IMR-90 (cell line): ENCODE measurements around the gene MYO7B. TPM values are rescaled to one million over a fixed set of nuclear protein-coding genes. Genes with fewer than 3 reads are reported as not detected.

Source experiments
- ATAC-seq: fragments of 200-7000 bp; cut with Tn5 transposase; 2 replicates; pipeline ENCODE4 v1.9.1; 2020; ENCODE audit warnings: low read depth, mild to moderate bottlenecking, moderate library complexity
- BruUV-seq: library from RNA; stranded (reverse); fragments of 400-500 nt; replicated peaks from 2 replicates; lab custom pipeline; 2021; lab: Mats Ljungman, UMichigan
- CTCF ChIA-PET: fragments of 300-600 bp; formaldehyde crosslinking; extraction: SDS; loops from one replicate; lab custom pipeline; 2021; ENCODE audit warnings: antibody characterized with exemption; lab: Yijun Ruan, JAX
- POLR2A ChIA-PET: fragments of 300-600 bp; sonication (Branson Sonifier 250); formaldehyde crosslinking; loops from one replicate; lab custom pipeline; 2022; ENCODE audit warnings: antibody characterized with exemption; ENCODE audit not compliant: unreplicated experiment; lab: Charles Lee
- DNase-seq: peaks from one replicate; pipeline ENCODE4 v3.0.0; 2013
- H2AFZ ChIP-seq: replicated peaks from 2 replicates; pipeline ENCODE3; 2013; ENCODE audit warnings: low read length, mild to moderate bottlenecking; ENCODE audit not compliant: poor library complexity
- H2AK5ac ChIP-seq: 2 replicates; pipeline ENCODE4 v1.6.1; 2013; ENCODE audit warnings: low read depth, low read length, inconsistent platforms
- H2AK9ac ChIP-seq: replicated peaks from 2 replicates; pipeline ENCODE3; 2013; ENCODE audit warnings: mild to moderate bottlenecking, low read depth, low read length, moderate library complexity; ENCODE audit not compliant: poor library complexity
- H2BK120ac ChIP-seq: 2 replicates; pipeline ENCODE4 v1.6.1; 2013; ENCODE audit warnings: low read depth, low read length, inconsistent platforms
- H2BK15ac ChIP-seq: 3 replicates; pipeline ENCODE4 v1.6.1; 2013; ENCODE audit warnings: low read depth, low read length, inconsistent platforms
- H2BK20ac ChIP-seq: 2 replicates; pipeline ENCODE4 v1.6.1; 2013; ENCODE audit warnings: low read depth, mild to moderate bottlenecking, inconsistent platforms, low read length, moderate library complexity
- H2BK5ac ChIP-seq: 2 replicates; pipeline ENCODE4 v1.6.1; 2013; ENCODE audit warnings: mild to moderate bottlenecking, low read depth, low read length, inconsistent platforms; ENCODE audit not compliant: poor library complexity, severe bottlenecking
- H3K14ac ChIP-seq: replicated peaks from 2 replicates; pipeline ENCODE4 v1.6.1; 2013; ENCODE audit warnings: low read depth, low read length, inconsistent platforms
- H3K18ac ChIP-seq: 2 replicates; pipeline ENCODE4 v1.6.1; 2013; ENCODE audit warnings: low read depth, low read length, control low read depth
- H3K23ac ChIP-seq: 2 replicates; pipeline ENCODE4 v1.6.1; 2013; ENCODE audit warnings: low read depth, low read length, inconsistent platforms
- H3K27ac ChIP-seq: 2 replicates; pipeline ENCODE4 v1.5.1; 2013; ENCODE audit warnings: mild to moderate bottlenecking, control low read depth, low read length; ENCODE audit not compliant: insufficient read depth
- H3K27me3 ChIP-seq: 2 replicates; pipeline ENCODE4 v1.6.1; 2013; ENCODE audit warnings: low read length; ENCODE audit not compliant: control insufficient read depth, insufficient read depth
- H3K36me3 ChIP-seq: 2 replicates; pipeline ENCODE4 v1.6.1; 2013; ENCODE audit warnings: low read length, mixed read lengths; ENCODE audit not compliant: control insufficient read depth, insufficient read depth
- H3K4ac ChIP-seq: 2 replicates; pipeline ENCODE4 v1.6.1; 2013; ENCODE audit warnings: low read depth, low read length, inconsistent platforms
- H3K4me1 ChIP-seq: 2 replicates; pipeline ENCODE4 v1.6.1; 2013; ENCODE audit warnings: low read length, mixed read lengths; ENCODE audit not compliant: control insufficient read depth, insufficient read depth
- H3K4me2 ChIP-seq: 2 replicates; pipeline ENCODE4 v1.6.1; 2013; ENCODE audit warnings: low read depth, mild to moderate bottlenecking, control low read depth, low read length, moderate library complexity
- H3K4me3 ChIP-seq: 2 replicates; pipeline ENCODE4 v1.5.1; 2013; ENCODE audit warnings: low read depth, mild to moderate bottlenecking, control low read depth, low read length, moderate library complexity; ENCODE audit not compliant: insufficient read depth
- H3K56ac ChIP-seq: 2 replicates; pipeline ENCODE4 v1.6.1; 2013; ENCODE audit warnings: low read length, inconsistent platforms; ENCODE audit not compliant: insufficient read depth; ENCODE audit errors: extremely low read depth
- H3K79me1 ChIP-seq, 2 experiments: 2 replicates each; pipeline ENCODE4 v1.6.1; 2013; ENCODE audit warnings: low read length in 2 of 2, inconsistent platforms in 1 of 2, low read depth in 1 of 2
- H3K9ac ChIP-seq: 2 replicates; pipeline ENCODE4 v1.6.1; 2013; ENCODE audit warnings: low read depth, low read length, control low read depth
- H3K9me1 ChIP-seq: 2 replicates; pipeline ENCODE4 v1.6.1; 2013; ENCODE audit warnings: low read length, inconsistent platforms; ENCODE audit not compliant: insufficient read depth
- H3K9me3 ChIP-seq: 2 replicates; pipeline ENCODE4 v1.6.1; 2013; ENCODE audit warnings: low read length; ENCODE audit not compliant: control insufficient read depth, insufficient read depth
- H4K20me1 ChIP-seq: 2 replicates; pipeline ENCODE4 v1.6.1; 2013; ENCODE audit warnings: low read length, inconsistent platforms; ENCODE audit not compliant: insufficient read depth
- H4K5ac ChIP-seq: 2 replicates; pipeline ENCODE4 v1.6.1; 2013; ENCODE audit warnings: mild to moderate bottlenecking, low read depth, low read length, control low read depth
- H4K8ac ChIP-seq, 2 experiments: 2 replicates each; pipeline ENCODE4 v1.6.1; 2013; ENCODE audit warnings: low read depth in 2 of 2, low read length in 2 of 2, control low read depth in 1 of 2, inconsistent platforms in 1 of 2
- H4K91ac ChIP-seq: 2 replicates; pipeline ENCODE4 v1.6.1; 2013; ENCODE audit warnings: low read depth, low read length, inconsistent platforms; ENCODE audit not compliant: insufficient read depth
- MAFK ChIP-seq: IDR thresholded peaks from 2 replicates; pipeline ENCODE4 v1.6.1; 2012; ENCODE audit warnings: low read depth, low read length, improper control_type of control experiment
- MAZ ChIP-seq: IDR thresholded peaks from 2 replicates; pipeline ENCODE4 v1.6.1; 2012; ENCODE audit warnings: low read depth, mild to moderate bottlenecking, low read length, improper control_type of control experiment, moderate library complexity, borderline replicate concordance
- RAD21 ChIP-seq: IDR thresholded peaks from 2 replicates; pipeline ENCODE4 v1.6.1; 2012; ENCODE audit warnings: low read length, improper control_type of control experiment
- SMC3 ChIP-seq: fragments of 150-350 bp; IDR thresholded peaks from 2 replicates; pipeline ENCODE4 v1.6.1; 2016; ENCODE audit warnings: low read depth, mild to moderate bottlenecking, antibody characterized with exemption, low read length, moderate library complexity
- USF2 ChIP-seq: fragments of 150-350 bp; IDR thresholded peaks from 2 replicates; pipeline ENCODE4 v1.6.1; 2017; ENCODE audit warnings: mild to moderate bottlenecking, antibody characterized with exemption, low read length, low read depth
- WGBS, 2 experiments: methylation state at CpG; one replicate each; pipeline versions ENCODE4 v1.1.5 to v1.1.7; 2013; ENCODE audit warnings: missing lambda C conversion rate in 2 of 2; ENCODE audit not compliant: insufficient read length in 1 of 2; ENCODE audit errors: extremely low coverage in 2 of 2; 5-methylcytosine and 5-hydroxymethylcytosine counted together
- dilution Hi-C: fragments of 300-500 bp; cut with HindIII; formaldehyde crosslinking; loops from one replicate; pipeline ENCODE4 v1.14.3; 2018; ENCODE audit warnings: low sequenced_read_pairs; ENCODE audit not compliant: unreplicated experiment
- in situ Hi-C: fragments of 300-500 bp; cut with MboI; formaldehyde crosslinking; loops from 3 replicates; pipeline ENCODE4 v1.14.3; 2019; ENCODE audit warnings: low sequenced_read_pairs, inconsistent platforms, mixed read lengths
- intact Hi-C: fragments of 100-400 bp; cut with micrococcal nuclease; formaldehyde crosslinking; loops from 2 replicates; pipeline ENCODE4 v1.10.0; 2022
- polyA plus RNA-seq, 3 experiments: library from polyadenylated mRNA; depleted of rRNA; stranded (reverse); fragments of >200 nt; gene quantifications; 2 replicates each; pipeline ENCODE4 v1.2.3, GENCODE V29; 2012; ENCODE audit warnings: low replicate concordance in 1 of 3
- total RNA-seq: library from RNA; depleted of rRNA; stranded (reverse); fragments of >200 nt; gene quantifications from 2 replicates; pipeline ENCODE4 v1.2.3, GENCODE V29; 2012

The MYO7B gene
- total and polyA plus RNA-seq, 2 of the 4 experiments (the other 2 are of a cell fraction), result 0.18 to 0.46 TPM

- intact Hi-C loops (no loop called here), in situ Hi-C loops (no loop called here), dilution Hi-C loops (no loop called here)
- Histone ChIP-seq H2AK5ac (no peak overlapping the region), H4K91ac (no peak overlapping the region), H4K20me1 (no peaks in the 10 kb centered on the region), H3K56ac (no peak overlapping the region), H3K14ac (no peak overlapping the region), H3K23ac (no peak overlapping the region), H2BK20ac (no peak overlapping the region), H3K9me1 (no peaks in the 10 kb centered on the region), H2BK15ac (no peak overlapping the region), H4K8ac (no peak overlapping the region), H3K4ac (no peak overlapping the region), H3K4me1 (no peaks in the 10 kb centered on the region), H3K27ac (no peak overlapping the region), H2AK9ac (no peak overlapping the region), H3K36me3 (no peaks in the 10 kb centered on the region), H3K4me2 (no peak overlapping the region), H3K27me3 (peaks cover 12% of the 10 kb centered on the region), H3K18ac (no peak overlapping the region), H2BK5ac (no peak overlapping the region), H3K9ac (no peak overlapping the region), H3K4me3 (no peak overlapping the region), H2AFZ (no peak overlapping the region), H2BK120ac (no peak overlapping the region), H3K9me3 (no peaks in the 10 kb centered on the region), H3K79me1 (no peaks in the 10 kb centered on the region), H4K5ac (no peak overlapping the region)
- ATAC-seq, result no peak
- no peak for DNase-seq
- WGBS, 2 experiments, result 77% methylated on average over 2 of the region's 3 CpGs; no CpG with 5 or more reads in 1 of the 2 experiments
- ChIA-PET POLR2A (no interaction called here), CTCF (no interaction called here)
- no TSS peak for BruUV-seq
- TF ChIP-seq USF2, result no peak
- no peak for TF ChIP-seq RAD21
- no peak for TF ChIP-seq SMC3
- TF ChIP-seq MAFK, result no peak
- TF ChIP-seq MAZ, result no peak
Observed at GRCh38 chr2:127589358-127589757, 53.9 kb downstream of the MYO7B start.
